ENCODE results near the gene ADARB2. TPM values are rescaled to one million over a fixed set of nuclear protein-coding genes. Genes with fewer than 3 reads are reported as not detected.
"Not testable (repeated sequence)": the region's sequence is repeated elsewhere in the genome, so short reads cannot be mapped to it uniquely, and the experiment has no call there.

Gene ADARB2
- total RNA-seq, 4 donors from 2014 or later = 0.80 to 4.9 (median 2.3) TPM

- TF ChIP-seq POLR2AphosphoS5 (IDR thresholded peaks at IDR 0.05) = no peak
- TF ChIP-seq CTCF (IDR thresholded peaks at IDR 0.05) = no peak
- no peak for TF ChIP-seq EP300 (IDR thresholded peaks at IDR 0.05; ENCODE audit: low read depth)
- no peak for TF ChIP-seq POLR2A (IDR thresholded peaks at IDR 0.05)
- intact Hi-C loops (cut with DNase I; ENCODE audit: low total_unique reads) (no loop called here), in situ Hi-C loops (cut with MboI; ENCODE audit: low pct_ligation_motif_present in 1 of 4, low pct_unique_long_range_greater_than_20kb in 1 of 4, low sequenced_read_pairs in 3 of 4) (no loop called here)
- H3K27me3 ChIP-seq = peaks cover 3% of the 10 kb centered on the region
- H3K4me3 ChIP-seq = no peak overlapping the region
- no peak for DNase-seq
- no peaks in the 10 kb centered on the region for H3K9me3 ChIP-seq
- no peak overlapping the region for H3K27ac ChIP-seq
- H3K4me1 ChIP-seq = no peaks in the 10 kb centered on the region
- H3K36me3 ChIP-seq = no peaks in the 10 kb centered on the region
- WGBS, 2 donors (ENCODE audit: low coverage in 1 of 2) = 82 to 91% methylated on average over 14 to 19 of the region's 19 CpGs
Measured at GRCh38 chr10:1398626-1399410, 338.5 kb downstream of the ADARB2 start.

GRCh38 chr10:1398116-1398515, 339.2 kb downstream of the ADARB2 start:
- H3K27me3 ChIP-seq; H3K36me3 ChIP-seq; H3K4me1 ChIP-seq; H3K9me3 ChIP-seq; in situ Hi-C loops (cut with MboI; ENCODE audit: low pct_ligation_motif_present in 1 of 4, low pct_unique_long_range_greater_than_20kb in 1 of 4, low sequenced_read_pairs in 3 of 4); H3K27ac ChIP-seq; intact Hi-C loops (cut with DNase I; ENCODE audit: low total_unique reads); DNase-seq; H3K4me3 ChIP-seq: not testable (repeated sequence)
- WGBS, 2 donors (ENCODE audit: low coverage in 1 of 2) = 83 to 86% methylated on average over 6 to 15 of the region's 15 CpGs

- WGBS, 2 donors (ENCODE audit: low coverage in 1 of 2) = 89 to 90% methylated on average over 2 to 20 of the region's 20 CpGs
- DNase-seq = no peak
- intact Hi-C loops (cut with DNase I; ENCODE audit: low total_unique reads) (no loop called here), in situ Hi-C loops (cut with MboI; ENCODE audit: low pct_ligation_motif_present in 1 of 4, low pct_unique_long_range_greater_than_20kb in 1 of 4, low sequenced_read_pairs in 3 of 4) (no loop called here)
- no peaks in the 10 kb centered on the region for H3K4me1 ChIP-seq
- H3K27ac ChIP-seq = no peak overlapping the region
- H3K9me3 ChIP-seq = no peaks in the 10 kb centered on the region
- H3K27me3 ChIP-seq = peaks cover 3% of the 10 kb centered on the region
- H3K36me3 ChIP-seq = no peaks in the 10 kb centered on the region
- no peak overlapping the region for H3K4me3 ChIP-seq
- no peak for TF ChIP-seq POLR2AphosphoS5 (IDR thresholded peaks at IDR 0.05)
- no peak for TF ChIP-seq EP300 (IDR thresholded peaks at IDR 0.05; ENCODE audit: low read depth)
- TF ChIP-seq POLR2A (IDR thresholded peaks at IDR 0.05) = no peak
- TF ChIP-seq CTCF (IDR thresholded peaks at IDR 0.05) = no peak
Measured at GRCh38 chr10:1396297-1396635, 341.1 kb downstream of the ADARB2 start.

- H3K4me1 ChIP-seq = no peaks in the 10 kb centered on the region
- H3K4me3 ChIP-seq = no peak overlapping the region
- intact Hi-C loops (cut with DNase I; ENCODE audit: low total_unique reads) (no loop called here), in situ Hi-C loops (cut with MboI; ENCODE audit: low pct_ligation_motif_present in 1 of 4, low pct_unique_long_range_greater_than_20kb in 1 of 4, low sequenced_read_pairs in 3 of 4) (no loop called here)
- no peak for DNase-seq
- peaks cover 3% of the 10 kb centered on the region for H3K27me3 ChIP-seq
- H3K9me3 ChIP-seq = no peaks in the 10 kb centered on the region
- 92 to 93% methylated on average over 10 to 31 of the region's 33 CpGs for WGBS, 2 donors (ENCODE audit: low coverage in 1 of 2)
- no peaks in the 10 kb centered on the region for H3K36me3 ChIP-seq
- TF ChIP-seq EP300 (IDR thresholded peaks at IDR 0.05; ENCODE audit: low read depth) = no peak
- TF ChIP-seq CTCF (IDR thresholded peaks at IDR 0.05) = no peak
- TF ChIP-seq POLR2A (IDR thresholded peaks at IDR 0.05) = no peak
- TF ChIP-seq POLR2AphosphoS5 (IDR thresholded peaks at IDR 0.05) = no peak
- no peak overlapping the region for H3K27ac ChIP-seq
Measured at GRCh38 chr10:1395481-1396296, 341.6 kb downstream of the ADARB2 start.
